Activated naive CD8-positive, alpha-beta T cell treated with anti-CD3 and anti-CD28 coated beads, Interleukin-2, amount 50 U/mL, for 24 hours (primary cell): Measurements from ENCODE around the gene KRAS.

ENCODE experiments used
- ATAC-seq: fragments of 150-1000 bp; cut with Tn5 transposase; one replicate; pipeline ENCODE4 v1.10.0; 2021
- DNase-seq: peaks from one replicate; pipeline ENCODE4 v3.0.0; 2021
- H3K27ac Mint-ChIP-seq: one replicate; pipeline ENCODE4 v1.8.0; 2021; ENCODE audit warnings: mild to moderate bottlenecking, mixed read lengths
- H3K27me3 Mint-ChIP-seq: one replicate; pipeline ENCODE4 v1.8.0; 2021; ENCODE audit warnings: mixed read lengths
- H3K36me3 Mint-ChIP-seq: one replicate; pipeline ENCODE4 v1.8.0; 2021; ENCODE audit warnings: low read depth, mixed read lengths
- H3K4me1 Mint-ChIP-seq: one replicate; pipeline ENCODE4 v1.8.0; 2021; ENCODE audit warnings: mixed read lengths
- H3K4me3 Mint-ChIP-seq: one replicate; pipeline ENCODE4 v1.8.0; 2021; ENCODE audit warnings: mild to moderate bottlenecking, moderate library complexity, mixed read lengths
- H3K9me3 Mint-ChIP-seq: one replicate; pipeline ENCODE4 v1.8.0; 2021; ENCODE audit warnings: mixed read lengths

Gene KRAS

GRCh38 chr12:25264862-25265261 is 14.1 kb upstream of the KRAS start:
- H3K27me3 Mint-ChIP-seq, result no peaks in the 10 kb centered on the region
- DNase-seq (no peak), ATAC-seq (no peak)
- peaks cover 3% of the 10 kb centered on the region for H3K4me1 Mint-ChIP-seq
- no peaks in the 10 kb centered on the region for H3K9me3 Mint-ChIP-seq
- H3K27ac Mint-ChIP-seq, result no peak overlapping the region
- H3K36me3 Mint-ChIP-seq, result no peaks in the 10 kb centered on the region
- no peak overlapping the region for H3K4me3 Mint-ChIP-seq

- no peaks in the 10 kb centered on the region for H3K9me3 Mint-ChIP-seq
- H3K27me3 Mint-ChIP-seq, result no peaks in the 10 kb centered on the region
- no peak for ATAC-seq
- DNase-seq, result no peak
- no peak overlapping the region for H3K27ac Mint-ChIP-seq
- no peaks in the 10 kb centered on the region for H3K36me3 Mint-ChIP-seq
- no peak overlapping the region for H3K4me3 Mint-ChIP-seq
- peaks cover 2% of the 10 kb centered on the region for H3K4me1 Mint-ChIP-seq
Measured at GRCh38 chr12:25264114-25264513, 13.4 kb upstream of the KRAS start.

DNA sequence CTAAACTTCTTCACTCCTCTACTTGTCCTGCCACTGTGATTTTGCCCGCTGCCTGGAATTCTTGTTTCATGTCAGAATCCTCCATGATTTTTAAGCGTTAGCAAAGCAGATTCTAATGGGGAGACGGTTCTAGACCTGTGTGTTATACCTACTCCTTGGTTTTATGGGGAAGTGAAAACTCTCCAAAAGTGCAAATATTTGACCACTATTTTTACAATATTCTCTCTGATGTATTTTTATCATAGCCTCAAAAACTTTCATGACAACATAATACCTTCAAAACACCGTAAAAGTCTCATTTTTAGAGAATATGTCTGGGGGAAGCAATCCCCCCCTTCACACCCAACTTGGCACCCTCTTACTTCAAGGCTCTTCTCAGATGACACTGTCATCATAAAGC is 12.9 kb upstream of the KRAS start:
- Mint-ChIP-seq H3K27me3 (no peaks in the 10 kb centered on the region), H3K9me3 (no peaks in the 10 kb centered on the region), H3K27ac (no peak overlapping the region), H3K4me3 (no peak overlapping the region), H3K4me1 (peaks cover 2% of the 10 kb centered on the region), H3K36me3 (no peaks in the 10 kb centered on the region)
- no peak for ATAC-seq
- DNase-seq, result no peak

- ATAC-seq (no peak), DNase-seq (no peak)
- no peaks in the 10 kb centered on the region for H3K27me3 Mint-ChIP-seq
- no peak overlapping the region for H3K27ac Mint-ChIP-seq
- no peak overlapping the region for H3K4me3 Mint-ChIP-seq
- no peaks in the 10 kb centered on the region for H3K36me3 Mint-ChIP-seq
- H3K4me1 Mint-ChIP-seq, result peaks cover 2% of the 10 kb centered on the region
- no peaks in the 10 kb centered on the region for H3K9me3 Mint-ChIP-seq
Measured at GRCh38 chr12:25262389-25263074, 11.8 kb upstream of the KRAS start.

DNA sequence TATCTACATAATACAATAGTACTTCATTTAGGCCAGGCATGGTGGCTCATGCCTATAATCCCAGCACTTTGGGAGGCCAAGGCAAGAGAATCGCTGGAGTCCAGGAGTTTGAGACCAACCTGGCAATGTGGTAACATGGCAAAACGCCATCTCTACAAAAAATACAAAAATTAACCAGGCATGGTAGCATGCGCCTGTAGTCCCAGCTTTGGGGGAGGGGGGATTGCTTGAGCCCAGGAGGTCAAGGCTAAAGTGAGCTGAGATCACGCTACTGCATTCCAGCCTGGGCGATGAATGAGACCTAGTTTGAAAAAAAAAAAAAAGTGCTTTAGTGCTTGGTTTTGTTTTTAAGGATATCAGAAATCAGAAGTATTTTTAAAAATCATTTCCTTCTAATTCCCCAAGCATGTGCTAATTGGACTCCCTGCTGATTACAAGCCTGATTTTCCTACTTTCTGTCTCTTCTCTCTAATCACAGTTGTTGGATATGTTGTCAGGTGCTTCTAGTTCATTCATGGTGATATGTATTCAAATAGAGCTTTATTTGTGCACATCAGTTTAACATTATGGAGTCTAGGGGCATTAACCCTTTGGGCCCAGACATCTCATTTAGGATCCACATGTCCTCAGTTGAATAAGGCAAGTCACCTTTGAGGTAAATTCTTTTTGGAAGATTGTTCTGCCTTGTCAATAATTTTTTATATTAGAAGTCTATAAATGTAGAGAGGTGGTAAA is 7.0 kb upstream of the KRAS start:
- peaks cover 10% of the 10 kb centered on the region for H3K4me1 Mint-ChIP-seq
- no peak overlapping the region for H3K4me3 Mint-ChIP-seq
- no peak overlapping the region for H3K27ac Mint-ChIP-seq
- ATAC-seq (no peak), DNase-seq (no peak)
- no peaks in the 10 kb centered on the region for H3K36me3 Mint-ChIP-seq
- no peaks in the 10 kb centered on the region for H3K9me3 Mint-ChIP-seq
- H3K27me3 Mint-ChIP-seq, result no peaks in the 10 kb centered on the region

DNA sequence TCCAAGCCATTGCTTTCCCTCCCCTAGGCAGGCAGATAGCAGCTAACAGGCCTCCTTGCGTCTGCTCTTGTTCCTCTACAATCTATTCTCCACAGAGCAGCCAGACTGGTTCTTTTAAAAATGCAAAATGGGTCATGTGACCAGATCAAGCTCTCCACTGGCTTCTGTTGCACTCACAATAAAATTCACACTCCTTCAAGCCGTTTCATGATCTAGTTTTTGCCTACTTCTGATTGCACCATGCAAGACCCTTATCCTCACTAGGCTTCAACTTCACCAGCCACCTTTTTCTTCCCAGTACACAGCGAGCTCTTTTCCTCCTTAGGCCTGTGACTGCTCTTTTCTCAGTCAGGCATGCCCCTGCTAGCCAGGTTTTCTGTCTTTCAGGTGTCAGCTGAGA is 6.1 kb upstream of the KRAS start:
- no peaks in the 10 kb centered on the region for H3K9me3 Mint-ChIP-seq
- H3K36me3 Mint-ChIP-seq, result no peaks in the 10 kb centered on the region
- ATAC-seq, result no peak
- DNase-seq, result no peak
- no peak overlapping the region for H3K27ac Mint-ChIP-seq
- H3K27me3 Mint-ChIP-seq, result no peaks in the 10 kb centered on the region
- peaks cover 17% of the 10 kb centered on the region for H3K4me1 Mint-ChIP-seq
- no peak overlapping the region for H3K4me3 Mint-ChIP-seq

- Mint-ChIP-seq H3K27me3 (no peaks in the 10 kb centered on the region), H3K4me1 (peaks cover 22% of the 10 kb centered on the region), H3K9me3 (no peaks in the 10 kb centered on the region), H3K36me3 (no peaks in the 10 kb centered on the region), H3K4me3 (no peak overlapping the region), H3K27ac (no peak overlapping the region)
- DNase-seq (no peak), ATAC-seq (no peak)
Measured at GRCh38 chr12:25256005-25256404, 5.3 kb upstream of the KRAS start.

DNA sequence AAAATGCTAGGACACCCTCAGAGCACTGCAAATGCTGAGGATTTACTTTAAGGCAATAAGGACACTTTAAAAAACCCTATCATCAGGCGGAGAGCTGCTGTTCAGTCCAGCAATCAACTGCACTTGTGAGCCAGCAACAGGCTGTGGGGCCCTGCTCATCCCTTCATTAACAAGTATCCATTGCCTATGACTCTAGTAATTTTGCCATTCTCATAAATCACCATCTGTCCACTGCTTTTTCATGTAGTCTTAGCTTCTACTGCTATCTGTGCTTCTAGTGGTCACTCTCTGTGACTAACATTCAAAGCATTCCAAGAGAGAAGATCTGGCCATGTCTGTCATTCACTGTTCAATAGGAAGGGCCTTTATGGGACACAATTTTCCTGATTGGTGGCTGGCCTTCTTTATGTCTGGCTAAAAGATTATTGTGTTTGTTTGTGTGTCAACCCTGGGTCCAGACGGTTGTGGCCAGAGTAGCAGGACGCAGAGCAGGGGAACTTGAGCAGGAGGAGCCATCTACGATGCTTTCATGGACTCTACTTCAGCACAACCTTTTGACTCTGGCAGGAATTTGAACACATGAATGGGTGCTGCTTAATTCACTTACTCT is 3.6 kb upstream of the KRAS start:
- DNase-seq (no peak), ATAC-seq (no peak)
- no peak overlapping the region for H3K4me3 Mint-ChIP-seq
- H3K9me3 Mint-ChIP-seq, result no peaks in the 10 kb centered on the region
- no peaks in the 10 kb centered on the region for H3K27me3 Mint-ChIP-seq
- no peak overlapping the region for H3K27ac Mint-ChIP-seq
- peaks cover 29% of the 10 kb centered on the region for H3K4me1 Mint-ChIP-seq
- H3K36me3 Mint-ChIP-seq, result no peaks in the 10 kb centered on the region

DNA sequence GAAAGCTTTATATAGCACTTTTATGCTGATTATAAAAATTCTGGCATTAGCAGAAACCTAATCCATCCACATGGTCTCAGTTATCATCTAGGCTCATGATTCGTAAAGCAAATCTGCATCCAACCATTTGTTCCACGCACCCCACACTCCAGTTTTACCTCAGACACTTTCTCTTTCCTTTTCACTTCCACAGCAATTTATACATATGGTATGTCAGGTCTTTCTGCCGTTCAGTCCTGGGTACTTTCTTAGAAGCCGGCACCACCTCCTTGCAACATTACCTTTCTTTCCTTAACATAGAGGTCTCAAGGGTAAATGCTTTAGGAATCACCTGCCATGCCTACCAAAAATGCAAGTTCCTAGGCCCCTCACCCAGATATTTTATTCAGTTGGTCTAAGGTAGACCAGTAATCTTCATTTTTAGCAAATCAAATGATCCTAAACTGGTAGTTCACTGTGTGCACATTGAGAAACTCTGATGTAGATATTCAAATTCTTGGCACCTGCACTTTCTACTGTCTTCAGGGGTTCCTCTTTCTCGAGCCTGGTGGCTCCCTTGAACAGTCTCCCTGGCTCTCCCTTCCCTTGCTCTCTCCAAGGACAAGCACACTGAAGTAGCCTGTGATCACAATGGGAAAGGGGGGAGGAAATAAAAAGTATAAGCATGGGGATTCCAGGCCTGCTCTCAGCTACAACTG is 2.8 kb upstream of the KRAS start:
- H3K27me3 Mint-ChIP-seq, result no peaks in the 10 kb centered on the region
- H3K36me3 Mint-ChIP-seq, result no peaks in the 10 kb centered on the region
- no peak for ATAC-seq
- DNase-seq, result no peak
- H3K27ac Mint-ChIP-seq, result no peak overlapping the region
- peaks cover 36% of the 10 kb centered on the region for H3K4me1 Mint-ChIP-seq
- peak overlapping the region; percentile 2 for H3K4me3 Mint-ChIP-seq
- no peaks in the 10 kb centered on the region for H3K9me3 Mint-ChIP-seq

- Mint-ChIP-seq H3K4me1 (peaks cover 38% of the 10 kb centered on the region), H3K9me3 (no peaks in the 10 kb centered on the region), H3K27ac (no peak overlapping the region), H3K36me3 (no peaks in the 10 kb centered on the region), H3K27me3 (no peaks in the 10 kb centered on the region), H3K4me3 (no peak overlapping the region)
- DNase-seq (no peak), ATAC-seq (no peak)
Measured at GRCh38 chr12:25252946-25253345, 2.2 kb upstream of the KRAS start.

DNA sequence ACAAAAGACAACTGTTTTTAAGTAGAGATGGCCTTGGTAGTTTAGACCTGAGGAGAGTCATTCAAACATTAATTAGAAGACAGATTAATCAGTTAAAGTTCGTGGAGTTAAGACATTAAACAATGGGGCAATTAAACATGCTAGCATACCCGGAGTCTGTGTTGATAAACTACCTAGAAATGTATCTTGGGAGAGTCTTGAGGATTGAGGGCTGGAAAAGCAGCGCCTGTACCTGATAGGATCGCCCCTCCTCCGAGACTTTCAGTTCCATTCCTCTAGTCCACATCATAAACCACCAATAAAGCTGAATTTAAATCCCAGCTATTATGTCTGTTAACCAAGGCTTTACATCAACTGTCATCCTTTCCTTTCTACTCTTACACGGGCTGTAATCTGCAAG is 1.0 kb upstream of the KRAS start:
- Mint-ChIP-seq H3K36me3 (peaks cover 7% of the 10 kb centered on the region), H3K27ac (peak overlapping the region; percentile 39), H3K4me1 (peaks cover 45% of the 10 kb centered on the region), H3K9me3 (no peaks in the 10 kb centered on the region), H3K27me3 (no peaks in the 10 kb centered on the region), H3K4me3 (peak overlapping the region; percentile 93)
- DNase-seq, result no peak
- ATAC-seq, result no peak

DNA sequence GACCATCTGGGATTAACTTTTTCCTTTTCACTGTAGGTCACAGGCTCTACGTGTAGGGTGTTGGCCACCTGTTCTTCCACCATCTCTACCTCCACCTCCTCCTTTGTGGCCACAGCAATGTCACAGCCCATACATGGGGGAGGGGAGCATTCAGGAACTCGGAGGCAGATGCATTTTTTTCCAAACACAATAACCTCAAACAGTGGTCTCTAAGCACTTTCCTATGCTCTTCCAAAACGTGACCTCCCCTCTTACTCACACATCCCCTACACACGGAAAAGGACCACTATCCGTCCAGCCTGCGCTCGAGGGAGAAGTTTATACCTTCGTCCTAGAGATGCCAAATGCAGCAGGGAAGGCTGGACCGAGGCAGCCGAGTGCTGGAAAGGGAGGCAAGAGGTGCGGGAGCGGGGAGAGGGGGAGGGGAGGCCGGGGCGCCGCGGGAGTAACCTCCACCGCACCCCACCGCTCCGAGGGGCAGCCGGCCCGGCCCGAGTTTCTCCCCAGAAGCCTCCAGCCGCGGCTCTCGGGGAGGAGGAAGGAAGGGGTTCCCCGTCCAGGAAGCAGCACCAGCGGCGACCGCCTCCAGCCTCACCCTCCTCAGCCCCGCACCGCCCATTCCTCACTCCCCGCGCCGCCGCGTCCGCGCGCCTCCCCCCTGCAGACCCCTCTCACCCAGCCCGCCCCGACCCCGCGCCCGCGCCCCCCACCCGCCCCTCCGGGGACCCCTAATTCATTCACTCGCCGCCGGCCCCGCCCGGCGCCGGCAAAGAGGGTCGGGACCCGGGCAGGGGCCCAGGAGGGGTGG is 594 bp downstream of the KRAS start:
- peak overlapping the region; percentile 89 for H3K27ac Mint-ChIP-seq
- peaks cover 50% of the 10 kb centered on the region for H3K4me1 Mint-ChIP-seq
- peaks cover 4% of the 10 kb centered on the region for H3K9me3 Mint-ChIP-seq
- H3K4me3 Mint-ChIP-seq, result peak overlapping the region; percentile 93
- no peaks in the 10 kb centered on the region for H3K27me3 Mint-ChIP-seq
- ATAC-seq, result peak; percentile 39
- DNase-seq, result peak; percentile 54
- H3K36me3 Mint-ChIP-seq, result peaks cover 15% of the 10 kb centered on the region

- Mint-ChIP-seq H3K4me1 (peaks cover 57% of the 10 kb centered on the region), H3K36me3 (peaks cover 22% of the 10 kb centered on the region), H3K27ac (no peak overlapping the region), H3K4me3 (peak overlapping the region; percentile 93), H3K27me3 (no peaks in the 10 kb centered on the region), H3K9me3 (peaks cover 4% of the 10 kb centered on the region)
- ATAC-seq, result no peak
- no peak for DNase-seq
Measured at GRCh38 chr12:25248732-25249131, 2.0 kb downstream of the KRAS start.

- Mint-ChIP-seq H3K9me3 (peaks cover 4% of the 10 kb centered on the region), H3K4me3 (peak overlapping the region; percentile 26), H3K4me1 (peaks cover 57% of the 10 kb centered on the region), H3K36me3 (peaks cover 23% of the 10 kb centered on the region), H3K27ac (no peak overlapping the region), H3K27me3 (no peaks in the 10 kb centered on the region)
- no peak for DNase-seq
- ATAC-seq, result no peak
Measured at GRCh38 chr12:25248137-25248536, 2.6 kb downstream of the KRAS start.
